ENCODE results near the gene PRSS50. TPM values are rescaled to one million over a fixed set of nuclear protein-coding genes. Genes with fewer than 3 reads are reported as not detected.

The PRSS50 gene
- total RNA-seq, 1 donor from 2014 or later, result not detected

- peak in 1 of 2 donors; percentile 59 for DNase-seq (ENCODE audit: low spot score in 2 of 2)
- intact Hi-C loops (cut with DNase I), result no loop called here
- Histone ChIP-seq H3K4me1 (no peaks in the 10 kb centered on the region), H3K4me3 (no peak overlapping the region), H3K27ac (no peak overlapping the region), H3K27me3 (no peaks in the 10 kb centered on the region), H3K36me3 (no peaks in the 10 kb centered on the region), H3K9me3 (no peaks in the 10 kb centered on the region)
- TF ChIP-seq CTCF (IDR thresholded peaks at IDR 0.05), result no peak
Measured at GRCh38 chr3:46662771-46663551, 54.7 kb downstream of the PRSS50 start.

Other genes starting within 250 kb of the PRSS50 start
- gene RTP3, start 219.9 kb downstream of the PRSS50 start, total RNA-seq, result not detected
- gene LRRC2, start 151.6 kb downstream of the PRSS50 start, total RNA-seq, result not detected
- not detected for gene FAM240A, start 105.3 kb downstream of the PRSS50 start, total RNA-seq
- 49.0 TPM for gene ALS2CL, start 24.2 kb downstream of the PRSS50 start, total RNA-seq
- 8.5 TPM for gene TMIE, start 16.5 kb downstream of the PRSS50 start, total RNA-seq
- gene MYL3, start 145.6 kb upstream of the PRSS50 start, total RNA-seq, result 3.6 TPM
- 10.3 TPM for gene PTH1R, start 159.9 kb upstream of the PRSS50 start, total RNA-seq